NCI-H526 (cell line): ENCODE results near the gene NUDT8.

ENCODE experiments used
- DNase-seq, 2 experiments: peaks; one replicate each; lab custom pipeline; 2025; lab: John Stamatoyannopoulos, UW

NUDT8 gene, protein sequence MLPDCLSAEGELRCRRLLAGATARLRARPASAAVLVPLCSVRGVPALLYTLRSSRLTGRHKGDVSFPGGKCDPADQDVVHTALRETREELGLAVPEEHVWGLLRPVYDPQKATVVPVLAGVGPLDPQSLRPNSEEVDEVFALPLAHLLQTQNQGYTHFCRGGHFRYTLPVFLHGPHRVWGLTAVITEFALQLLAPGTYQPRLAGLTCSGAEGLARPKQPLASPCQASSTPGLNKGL

DNA sequence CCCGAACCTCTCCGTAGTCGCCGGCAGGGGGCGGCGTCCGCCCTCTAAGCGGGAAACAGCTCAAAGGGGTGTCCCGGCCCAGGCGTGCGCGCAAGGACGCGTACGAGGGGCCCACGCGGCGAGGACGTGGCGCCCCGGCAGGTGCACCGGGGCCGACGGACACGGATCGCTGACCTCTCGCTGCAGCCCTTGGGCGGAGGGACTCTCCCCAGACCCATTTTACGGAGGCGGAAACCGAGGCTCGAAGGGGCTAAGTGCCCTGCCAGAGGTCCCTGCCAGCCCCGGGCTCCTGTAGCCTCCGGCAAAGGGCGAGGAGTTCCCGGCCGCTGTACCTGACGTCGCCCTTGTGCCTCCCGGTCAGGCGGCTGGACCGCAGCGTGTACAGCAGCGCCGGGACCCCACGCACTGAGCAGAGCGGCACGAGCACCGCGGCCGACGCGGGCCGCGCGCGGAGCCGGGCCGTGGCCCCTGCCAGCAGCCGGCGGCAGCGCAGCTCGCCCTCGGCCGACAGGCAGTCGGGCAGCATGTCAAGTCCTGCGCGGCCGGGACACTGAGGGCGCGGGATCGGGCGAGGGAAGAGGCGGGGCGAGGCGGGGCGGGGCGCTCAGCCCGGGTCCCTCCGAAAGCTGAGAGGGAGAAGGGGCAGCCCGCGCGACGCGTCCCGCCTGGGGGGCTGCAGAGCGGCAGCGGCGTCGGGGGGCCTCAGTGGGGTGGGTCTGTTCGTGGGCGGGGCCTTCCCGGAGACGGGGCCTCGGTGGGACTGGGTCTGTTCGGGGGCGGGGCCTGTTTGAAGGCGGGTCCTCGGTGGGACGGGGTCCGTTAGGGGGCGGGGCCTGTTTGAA lies at the start of gene NUDT8:
Gene NUDT8, minus strand, starts transcription at position 552 of the 842 bp plus-strand sequence. Its CDS starts 26 bp downstream, at position 526.
- DNase-seq: peak; percentile 92 to 97

DNA sequence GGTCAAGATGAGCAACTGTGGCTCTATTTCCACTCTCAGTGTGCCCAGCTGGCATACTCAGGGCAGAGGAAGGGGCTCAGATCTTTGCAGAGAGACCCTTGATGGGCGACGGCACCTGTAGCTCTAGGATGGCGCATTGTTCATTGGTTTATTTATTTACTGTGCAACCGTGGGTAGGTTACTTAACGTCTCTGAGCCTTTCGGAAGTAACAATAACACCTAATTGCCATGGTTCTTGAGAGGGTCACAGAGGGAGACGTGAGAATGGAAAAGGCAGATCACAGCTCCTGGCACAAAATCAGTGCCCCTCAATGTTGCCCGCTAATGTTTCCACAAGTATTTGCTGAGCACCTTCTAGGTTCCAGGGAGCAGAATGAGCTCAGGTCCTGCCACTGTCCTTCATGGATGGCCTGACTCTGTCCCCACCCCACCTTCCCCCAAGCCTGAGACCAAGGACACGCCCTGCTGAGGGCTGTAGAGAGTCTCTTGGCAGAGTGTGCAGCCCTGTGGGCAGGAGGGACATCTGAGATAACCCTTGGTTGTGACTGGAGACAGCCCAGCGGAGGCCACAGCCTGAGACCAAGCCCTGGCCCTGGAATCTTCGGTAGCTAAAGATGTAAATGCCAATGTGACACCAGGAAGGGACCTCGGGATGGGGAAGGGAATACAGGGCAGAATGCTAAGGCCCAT lies 45.5 kb upstream of the NUDT8 start:
- no peak for DNase-seq

DNA sequence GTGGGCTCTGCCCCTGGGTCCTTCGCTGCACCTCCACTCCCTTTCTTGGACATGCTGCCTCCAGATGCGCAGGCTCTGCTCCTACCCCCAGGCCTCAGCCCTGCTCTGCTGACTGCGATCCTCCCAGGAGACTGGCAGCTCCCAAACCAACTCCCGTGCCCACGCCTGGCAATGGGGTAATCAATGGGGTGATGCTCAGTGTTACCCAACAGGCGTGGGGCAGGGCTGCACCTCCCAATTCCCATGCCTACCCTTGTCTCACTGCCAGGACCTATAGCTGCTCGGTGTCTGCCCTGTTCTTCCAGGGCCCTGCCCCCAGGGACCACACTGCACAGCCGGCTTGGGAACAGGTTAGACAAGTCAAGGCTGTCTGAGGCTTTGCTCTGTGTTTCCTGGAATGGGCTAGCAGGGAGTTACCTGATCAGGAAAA lies 44.7 kb upstream of the NUDT8 start, which contains the start of gene ALDH3B2:
Gene ALDH3B2, minus strand, starts transcription at position 182 of the 430 bp plus-strand sequence. CDS start 7,688 bp downstream, outside the sequence.
- peak; percentile 89 to 98 for DNase-seq

DNA sequence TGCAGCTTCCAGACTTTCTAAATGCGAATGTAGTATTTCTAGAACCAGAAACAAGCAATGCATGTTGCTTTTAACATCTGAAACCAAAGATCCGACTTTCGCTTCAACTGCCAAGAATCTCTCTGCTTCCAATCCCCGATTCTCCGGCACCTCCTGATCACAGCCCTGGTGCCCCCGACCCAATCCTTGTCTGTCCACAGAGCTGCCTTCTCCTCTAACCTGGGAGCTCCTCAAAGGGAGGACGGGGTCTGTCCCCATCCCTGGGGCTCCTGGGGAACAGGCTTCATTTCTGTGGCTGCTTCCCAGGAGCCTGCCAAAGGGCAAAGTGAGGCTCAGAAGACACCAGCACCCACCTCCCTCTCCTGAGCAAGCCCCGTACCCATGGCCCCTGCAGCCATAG lies 44.2 kb upstream of the NUDT8 start:
- no peak for DNase-seq

DNA sequence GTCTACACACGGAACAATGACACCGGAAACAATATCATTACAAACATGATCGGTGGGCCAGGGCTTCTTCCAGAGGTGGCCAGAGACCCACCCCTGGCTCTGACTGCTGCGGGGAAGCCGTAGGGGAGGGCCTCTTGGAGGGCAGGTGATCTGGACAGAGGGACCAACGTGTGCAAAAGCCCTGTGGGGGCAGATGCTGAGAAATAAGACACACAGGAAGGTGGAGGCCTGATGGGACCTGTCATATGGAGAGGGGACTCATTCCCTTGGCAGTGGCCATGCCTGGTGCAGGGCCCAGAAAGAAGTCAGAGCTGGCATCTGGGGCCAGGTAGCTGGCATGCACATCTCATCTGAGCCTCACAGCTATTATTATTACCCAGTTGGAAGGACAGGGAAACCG lies 43.6 kb upstream of the NUDT8 start:
- DNase-seq: no peak

DNA sequence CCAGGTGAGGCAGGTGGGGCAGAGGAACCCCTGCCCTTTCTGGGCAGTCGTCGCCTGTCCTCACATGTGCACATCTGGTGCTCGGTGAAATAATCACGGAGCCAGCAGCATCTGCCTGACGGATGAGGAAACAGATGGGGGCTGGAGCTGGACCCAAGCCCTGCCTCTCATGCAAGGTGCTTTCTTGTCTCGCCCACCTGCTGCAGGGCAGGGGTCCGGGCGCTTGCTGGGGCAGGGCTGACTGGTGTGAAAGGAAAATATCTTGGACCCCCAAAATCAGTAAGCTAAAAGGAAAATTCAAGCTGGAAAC lies 41.4 kb upstream of the NUDT8 start:
- no peak for DNase-seq

DNA sequence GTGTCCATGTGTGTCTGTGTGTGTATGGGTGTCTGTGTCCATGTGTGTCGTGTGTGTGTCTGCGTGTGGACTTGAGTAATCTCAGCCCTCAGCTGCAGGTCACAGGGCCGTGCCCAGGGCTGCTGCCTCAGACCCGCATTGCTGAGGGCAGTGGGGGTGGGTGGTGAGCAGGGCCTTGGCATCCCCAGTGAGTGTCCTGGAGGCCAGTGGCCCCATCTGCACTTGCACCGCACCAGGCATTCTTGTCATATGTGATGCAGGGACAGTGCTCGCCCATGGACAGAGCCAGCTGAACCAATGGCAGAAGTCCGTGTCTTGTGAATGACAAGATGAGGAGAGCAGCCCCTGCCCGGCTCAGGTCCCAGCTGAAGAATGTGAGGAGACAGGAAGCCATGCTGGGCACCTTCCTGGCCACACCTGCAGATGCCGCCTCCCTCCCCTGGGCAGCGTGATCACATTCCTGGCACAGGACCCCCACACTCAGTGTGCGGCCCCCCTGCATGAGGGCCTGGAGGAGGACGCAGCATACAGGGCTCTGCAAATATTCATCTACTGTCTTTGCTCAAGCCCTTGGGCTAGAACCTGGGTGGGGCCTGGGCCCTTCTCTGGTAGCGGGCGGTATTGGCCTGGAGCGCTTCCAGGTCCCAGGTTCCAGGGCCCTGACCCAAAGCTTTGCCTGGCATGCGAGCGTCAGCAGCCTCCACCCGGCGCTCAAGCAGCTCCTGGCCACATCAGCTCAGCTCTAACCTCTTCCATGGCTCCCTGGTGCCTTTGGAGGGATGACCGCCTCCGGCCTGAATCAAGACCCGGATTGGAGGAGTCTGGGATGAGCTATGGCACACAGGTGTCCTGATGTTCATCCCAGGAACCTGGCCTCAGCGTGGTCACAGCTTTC lies 40.8 kb upstream of the NUDT8 start:
- DNase-seq: no peak

DNA sequence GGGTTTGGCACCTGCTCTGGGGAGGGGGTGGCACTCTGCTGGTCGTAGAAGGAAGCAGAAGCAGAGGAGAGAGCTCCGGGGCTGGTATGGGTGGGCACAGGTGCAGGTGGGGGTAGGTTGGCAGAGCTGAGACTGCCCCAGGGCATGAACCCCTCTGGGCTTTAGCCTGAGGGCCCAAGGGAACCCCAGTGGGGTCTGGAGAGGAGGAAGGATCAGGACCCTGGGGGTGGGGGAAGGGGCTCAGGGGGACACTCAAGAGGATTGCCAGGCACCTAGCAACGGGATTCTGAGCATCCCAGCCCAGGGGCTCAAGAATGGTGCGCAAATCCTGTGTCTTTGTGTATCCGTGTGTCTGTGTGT lies 38.4 kb upstream of the NUDT8 start:
- no peak for DNase-seq

DNA sequence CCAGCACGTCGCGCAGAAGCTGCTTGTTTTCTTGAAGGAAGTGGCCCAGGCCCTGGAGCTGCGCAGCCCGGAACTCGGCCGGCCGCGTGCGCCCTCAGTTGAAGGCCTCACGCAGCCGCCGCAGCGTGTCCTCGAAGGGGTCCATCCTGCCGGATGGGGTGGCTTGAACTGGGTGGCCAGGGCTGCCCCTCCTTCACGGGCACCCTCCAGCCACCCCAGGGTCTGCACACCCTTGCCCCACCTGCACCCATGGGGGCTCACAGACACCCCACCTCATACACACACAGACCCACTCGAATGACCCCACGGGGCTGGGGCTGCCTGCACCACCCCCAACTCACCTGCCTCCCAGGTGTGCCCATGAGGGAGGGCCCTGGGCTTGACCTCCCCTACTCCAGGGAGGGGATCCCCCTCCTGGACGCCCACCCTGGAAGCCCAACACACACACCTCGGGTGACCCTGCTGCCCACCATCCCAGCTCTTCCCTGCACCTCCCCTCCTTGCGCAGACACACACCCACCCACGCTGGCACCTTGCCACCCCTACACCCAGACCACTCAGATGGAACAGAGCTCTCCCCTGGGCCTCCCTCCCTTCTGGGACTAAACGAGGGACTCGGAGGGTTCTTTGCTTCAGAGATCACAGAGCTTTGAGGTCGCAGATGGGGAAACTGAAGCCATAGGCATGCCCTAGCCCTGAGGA lies 37.9 kb upstream of the NUDT8 start:
- peak; percentile 30 to 36 for DNase-seq

DNA sequence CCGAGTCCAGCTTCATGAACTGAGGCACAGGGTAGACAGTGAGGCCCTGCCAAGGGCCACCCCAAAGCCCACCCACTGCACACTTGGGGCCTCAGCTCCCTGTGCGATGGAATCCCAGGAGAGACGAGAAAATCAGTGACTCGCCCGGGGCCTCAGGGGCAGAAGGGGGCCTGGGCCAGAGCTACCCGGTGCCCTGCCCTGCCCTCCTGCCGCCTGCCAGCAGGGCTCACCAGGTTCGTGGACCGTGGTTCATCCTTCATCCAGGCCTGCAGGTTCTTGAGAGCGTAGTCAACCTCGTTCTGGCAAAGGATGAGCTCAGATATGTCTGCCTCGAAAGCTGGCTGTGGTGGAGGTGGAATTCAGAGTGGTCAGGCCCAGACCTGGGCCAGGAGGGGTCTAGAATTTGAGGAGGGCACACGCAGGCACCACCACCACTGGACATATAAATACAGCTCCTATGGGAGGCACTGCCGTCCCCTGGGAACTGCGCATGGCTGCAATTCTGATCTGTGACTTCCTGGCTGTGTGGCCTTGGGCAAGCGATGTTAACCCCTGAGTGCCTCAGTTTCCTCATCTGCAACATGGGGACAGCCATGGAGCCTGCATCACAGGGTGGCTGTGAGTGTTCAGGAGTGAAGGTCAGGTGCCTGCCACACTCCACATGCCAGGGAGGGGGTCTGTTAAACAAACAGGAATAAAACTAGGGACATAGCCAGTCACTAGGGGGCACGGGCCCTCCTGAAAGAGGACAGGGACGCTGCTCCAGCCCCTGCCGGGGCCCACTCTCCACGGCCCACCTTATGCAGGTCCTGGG lies 37.1 kb upstream of the NUDT8 start:
- DNase-seq: no peak

DNA sequence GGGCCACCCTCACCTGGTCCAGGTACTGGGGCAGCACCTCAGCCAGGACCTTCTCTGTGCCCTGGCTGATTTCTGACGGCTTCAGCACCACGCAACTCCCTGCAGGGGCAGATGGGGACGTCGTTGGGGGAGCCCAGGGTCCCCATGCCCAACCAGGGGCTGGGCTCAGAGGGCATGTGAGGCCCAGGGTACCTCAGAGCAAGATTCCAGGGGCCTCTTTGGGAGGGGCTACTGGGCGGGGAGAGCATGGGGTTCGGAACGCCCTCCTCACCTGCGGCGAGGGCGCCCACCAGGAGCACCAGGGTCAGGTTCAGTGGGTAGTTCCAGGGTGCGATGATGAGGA lies 36.5 kb upstream of the NUDT8 start:
- DNase-seq: no peak

DNA sequence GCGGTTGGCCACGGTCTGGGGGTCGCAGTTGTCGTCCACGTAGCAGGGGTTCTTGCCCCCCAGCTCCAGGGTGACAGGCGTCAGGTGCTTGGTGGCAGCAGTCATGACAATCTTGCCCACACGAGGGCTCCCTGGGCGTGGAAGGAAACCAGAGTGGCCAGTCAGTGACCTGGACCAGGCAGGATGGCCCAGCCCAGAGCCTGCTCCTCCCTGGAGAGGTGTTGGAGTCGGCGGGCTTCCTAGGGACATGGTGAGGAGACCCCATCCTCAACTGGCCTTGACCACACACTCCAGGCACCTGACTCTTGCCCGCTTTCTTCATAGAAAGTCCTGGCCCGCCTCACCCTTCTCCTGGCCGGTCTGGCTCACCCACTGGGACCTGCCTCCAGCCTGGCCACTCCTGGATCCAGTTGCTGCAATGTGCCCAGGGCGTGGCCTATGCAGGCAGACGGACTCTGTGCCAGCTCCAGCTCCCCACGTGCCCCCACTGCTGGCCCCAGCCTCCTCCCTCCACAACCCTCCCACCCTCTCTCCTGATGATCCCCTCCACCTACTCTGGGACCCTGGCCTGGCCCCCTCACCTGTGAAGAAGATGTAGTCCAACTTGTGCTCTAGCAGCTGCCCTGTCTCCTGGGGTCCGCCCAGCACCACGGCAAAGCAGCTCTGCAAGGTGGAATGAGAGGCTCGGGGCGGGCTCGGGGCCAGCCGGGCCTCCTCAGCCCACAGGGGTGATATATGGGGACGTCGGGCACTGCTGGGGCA lies 36.0 kb upstream of the NUDT8 start:
- no peak for DNase-seq

DNA sequence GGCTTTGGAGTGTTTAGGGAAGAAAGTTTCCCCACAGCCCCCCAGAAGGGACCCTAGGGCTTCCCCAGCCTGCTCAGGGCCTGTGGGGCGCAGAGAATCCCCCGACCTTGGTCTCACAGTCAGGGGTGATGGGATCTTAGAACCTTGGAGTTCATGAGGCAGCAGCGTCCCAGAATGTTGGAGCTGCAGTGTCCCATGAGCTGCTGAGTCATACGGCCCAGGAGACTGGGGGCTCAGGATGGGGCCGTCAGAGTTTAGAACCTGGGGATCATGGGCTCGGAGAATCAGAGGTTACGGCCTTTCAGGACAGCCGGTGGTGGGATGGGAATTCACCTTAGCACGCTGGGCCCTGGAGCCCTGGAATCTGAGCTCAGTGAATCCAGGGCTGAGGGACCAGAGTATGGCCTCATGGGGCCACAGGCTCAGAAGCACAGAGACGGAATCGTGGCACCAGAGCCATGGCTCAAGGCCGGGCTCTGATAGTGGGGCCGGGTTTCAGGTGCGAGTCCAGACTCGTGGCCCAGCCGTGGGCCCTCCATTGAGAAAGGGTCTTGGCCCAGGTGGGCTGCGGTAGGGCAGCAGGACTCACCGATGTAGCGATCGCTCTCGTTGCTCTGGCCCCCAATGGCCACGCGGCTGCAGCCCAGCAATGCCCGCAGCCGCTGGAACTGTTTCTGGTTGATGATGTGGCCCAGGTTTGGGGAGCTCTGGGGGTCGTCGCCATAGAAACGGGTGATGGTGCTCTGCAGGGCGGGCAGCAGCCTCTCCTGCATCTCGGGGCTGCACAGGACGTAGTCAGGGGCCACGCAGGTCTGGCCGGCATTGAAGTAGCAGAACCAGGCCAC lies 35.2 kb upstream of the NUDT8 start:
- DNase-seq: no peak

DNA sequence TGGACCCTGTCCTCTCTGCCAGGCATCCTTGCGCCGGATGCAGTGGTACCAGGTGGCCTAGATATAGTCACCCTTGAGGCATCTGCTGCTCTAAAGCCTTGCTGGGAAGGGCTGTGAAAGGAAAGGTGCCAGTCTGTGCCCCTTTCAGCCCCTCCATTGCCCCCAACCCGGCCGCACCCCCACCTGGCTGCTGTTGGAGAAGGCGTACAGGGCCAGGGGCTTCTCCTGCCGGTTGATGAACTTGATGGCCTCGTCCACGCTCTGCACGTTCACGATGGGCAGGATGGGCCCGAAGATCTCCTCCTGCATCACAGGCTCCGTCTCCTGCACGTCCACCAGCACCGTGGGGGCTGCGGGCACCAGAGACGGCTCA lies 34.5 kb upstream of the NUDT8 start:
- no peak for DNase-seq

DNA sequence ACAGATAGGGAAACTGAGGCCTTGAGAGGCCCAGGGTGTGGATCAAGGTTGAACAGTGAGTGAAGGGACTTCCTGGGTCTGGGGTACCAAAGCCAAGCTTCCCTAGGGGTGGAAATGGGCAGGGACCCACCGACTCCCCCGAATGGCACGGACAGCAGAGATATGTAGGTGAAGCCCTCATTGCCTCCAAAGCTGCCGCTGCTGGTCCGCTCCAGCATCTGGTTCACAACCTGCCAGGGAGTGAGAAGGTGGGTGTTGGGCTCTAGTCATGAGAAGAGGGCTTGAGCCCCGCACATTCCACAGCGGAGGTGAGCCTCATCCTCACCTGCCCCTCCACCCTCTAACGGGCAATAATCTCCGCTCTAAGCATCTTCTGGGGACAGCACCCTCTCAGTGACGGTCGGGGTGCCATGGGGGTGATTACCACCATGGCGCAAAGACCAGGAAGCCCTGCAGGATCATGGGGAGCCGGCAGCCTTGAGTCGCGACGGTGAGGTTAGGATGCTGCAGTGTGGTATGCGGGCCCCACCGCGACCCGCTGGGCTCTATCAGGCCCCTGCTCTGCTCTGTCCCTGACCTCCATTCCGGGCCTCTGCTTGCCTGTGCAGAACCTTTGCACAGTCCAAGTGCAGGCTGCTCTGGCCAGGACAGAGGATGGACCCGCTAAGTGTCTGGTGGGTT lies 33.9 kb upstream of the NUDT8 start:
- DNase-seq: no peak

DNA sequence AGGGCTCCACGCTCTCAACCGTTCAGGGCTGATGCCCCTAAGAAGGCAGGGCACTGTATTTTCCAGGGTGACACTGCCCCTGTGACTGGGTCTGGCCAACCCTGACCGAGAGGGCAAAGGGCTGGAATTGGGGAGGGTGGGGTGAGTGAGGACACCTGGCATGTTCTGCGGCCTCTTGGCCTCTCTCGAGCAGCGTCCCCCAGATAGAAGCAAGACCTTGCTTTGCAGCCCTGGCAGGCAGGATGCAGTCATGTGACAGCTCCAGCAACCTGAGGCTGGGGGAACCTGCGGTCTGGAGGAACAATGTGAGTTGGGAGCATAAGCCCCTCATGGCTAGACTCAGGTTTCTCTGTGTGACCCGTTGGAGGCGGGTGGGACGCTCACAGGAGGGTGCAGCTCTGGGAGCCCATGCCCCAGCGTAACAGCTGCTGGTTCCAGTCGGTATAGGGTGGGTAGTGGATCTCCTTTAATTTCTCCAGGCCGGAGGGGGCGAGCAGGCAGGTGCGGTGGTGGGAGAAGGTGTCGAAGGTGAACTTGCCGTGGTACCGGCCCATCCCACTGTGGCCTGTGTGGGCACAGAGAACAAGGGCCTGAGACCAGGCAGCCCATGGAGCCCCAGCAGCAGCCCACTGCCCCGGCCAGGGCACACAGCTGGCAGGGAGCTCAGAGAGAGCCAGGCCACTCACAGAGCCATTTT lies 33.2 kb upstream of the NUDT8 start:
- DNase-seq: no peak

DNA sequence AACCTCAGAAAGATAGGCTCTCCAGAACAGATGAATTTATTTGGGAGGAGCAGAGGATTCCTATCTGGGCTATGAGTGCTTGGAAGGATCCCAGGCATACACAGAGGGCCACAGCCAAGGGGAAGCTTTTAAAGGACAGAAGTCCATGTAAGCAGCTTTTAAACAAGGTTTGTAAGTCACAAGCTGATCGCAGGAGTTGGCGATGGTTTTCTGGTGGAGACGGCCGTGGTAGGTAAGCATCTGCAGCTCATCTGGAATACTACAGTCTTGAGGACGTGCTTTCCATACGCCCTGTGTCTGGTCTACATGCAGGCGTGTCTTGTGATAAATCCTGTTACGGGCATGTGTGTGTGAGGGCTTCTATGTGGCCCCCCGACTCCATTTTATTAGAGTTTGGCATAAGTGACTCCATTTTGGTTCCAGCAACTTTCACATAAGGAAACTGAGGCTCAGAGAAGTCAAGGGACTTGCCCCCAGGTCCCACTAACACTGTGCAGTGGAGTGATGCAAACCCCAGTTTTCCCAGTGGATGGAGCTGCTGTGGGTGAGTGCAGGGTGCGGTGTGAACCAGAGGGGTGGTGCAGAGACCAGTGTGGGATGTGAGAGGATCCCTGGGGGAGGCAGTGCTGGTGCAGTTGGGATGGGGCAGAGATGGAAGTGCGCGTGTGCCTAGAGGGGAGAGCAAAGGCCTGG lies 32.6 kb upstream of the NUDT8 start:
- no peak for DNase-seq
